Mesendoderm (in vitro differentiated cells): ENCODE data around the gene VPS33B.

Experiments
- DNase-seq: peaks from one replicate; pipeline ENCODE4 v3.0.0; 2013
- H2AK5ac ChIP-seq: 2 replicates; pipeline ENCODE4 v1.6.1; 2013; ENCODE audit warnings: low read length, inconsistent platforms
- H2BK120ac ChIP-seq: 2 replicates; pipeline ENCODE4 v1.6.1; 2013; ENCODE audit warnings: low read depth, mild to moderate bottlenecking, low read length, moderate library complexity, mixed read lengths
- H2BK15ac ChIP-seq: replicated peaks from 2 replicates; pipeline ENCODE4 v1.6.1; 2013; ENCODE audit warnings: low read depth, mild to moderate bottlenecking, moderate library complexity
- H2BK5ac ChIP-seq: 2 replicates; pipeline ENCODE4 v1.6.1; 2013; ENCODE audit warnings: low read length, inconsistent platforms
- H3K18ac ChIP-seq: 2 replicates; pipeline ENCODE4 v1.6.1; 2013; ENCODE audit warnings: mild to moderate bottlenecking, low read length, mixed read lengths
- H3K23ac ChIP-seq: one replicate; pipeline ENCODE4 v1.6.1; 2013; ENCODE audit warnings: low read length
- H3K27ac ChIP-seq: 2 replicates; pipeline ENCODE4 v1.5.1; 2013; ENCODE audit warnings: low read depth, mild to moderate bottlenecking, inconsistent platforms, low read length, moderate library complexity
- H3K27me3 ChIP-seq: 2 replicates; pipeline ENCODE4 v1.6.1; 2013; ENCODE audit warnings: low read length, control low read depth, mild to moderate bottlenecking, inconsistent platforms; ENCODE audit not compliant: insufficient read depth, poor library complexity
- H3K36me3 ChIP-seq: 2 replicates; pipeline ENCODE4 v1.6.1; 2013; ENCODE audit warnings: low read length, inconsistent platforms; ENCODE audit not compliant: control insufficient read depth, insufficient read depth
- H3K4ac ChIP-seq: one replicate; pipeline ENCODE4 v1.6.1; 2013; ENCODE audit warnings: low read depth, mild to moderate bottlenecking, low read length, moderate library complexity
- H3K4me1 ChIP-seq: 2 replicates; pipeline ENCODE4 v1.6.1; 2013; ENCODE audit warnings: low read depth, low read length, inconsistent platforms; ENCODE audit not compliant: control insufficient read depth
- H3K4me2 ChIP-seq: 2 replicates; pipeline ENCODE4 v1.6.1; 2013; ENCODE audit warnings: low read length
- H3K4me3 ChIP-seq: 2 replicates; pipeline ENCODE4 v1.5.1; 2013; ENCODE audit warnings: mild to moderate bottlenecking, low read length
- H3K56ac ChIP-seq: one replicate; pipeline ENCODE4 v1.6.1; 2013; ENCODE audit warnings: low read length
- H3K79me1 ChIP-seq: 2 replicates; pipeline ENCODE4 v1.6.1; 2013; ENCODE audit warnings: low read length, inconsistent platforms
- H3K79me2 ChIP-seq: 2 replicates; pipeline ENCODE4 v1.6.1; 2013; ENCODE audit warnings: mild to moderate bottlenecking, low read length; ENCODE audit not compliant: control insufficient read depth, insufficient read depth
- H3K9ac ChIP-seq: 2 replicates; pipeline ENCODE4 v1.6.1; 2013; ENCODE audit warnings: low read length, inconsistent platforms
- H4K5ac ChIP-seq: one replicate; pipeline ENCODE4 v1.6.1; 2013; ENCODE audit warnings: low read length
- H4K8ac ChIP-seq: one replicate; pipeline ENCODE4 v1.6.1; 2013; ENCODE audit warnings: low read depth, mild to moderate bottlenecking, control low read depth, low read length, moderate library complexity
- WGBS: extraction: QIAGEN DNeasy Blood & Tissue Kit; methylation state at CpG from one replicate; pipeline ENCODE4 v1.1.7; 2013; ENCODE audit warnings: low lambda C conversion rate, missing lambda C conversion rate; ENCODE audit not compliant: insufficient coverage; ENCODE audit errors: extremely low coverage; 5-methylcytosine and 5-hydroxymethylcytosine counted together

Gene VPS33B

DNA sequence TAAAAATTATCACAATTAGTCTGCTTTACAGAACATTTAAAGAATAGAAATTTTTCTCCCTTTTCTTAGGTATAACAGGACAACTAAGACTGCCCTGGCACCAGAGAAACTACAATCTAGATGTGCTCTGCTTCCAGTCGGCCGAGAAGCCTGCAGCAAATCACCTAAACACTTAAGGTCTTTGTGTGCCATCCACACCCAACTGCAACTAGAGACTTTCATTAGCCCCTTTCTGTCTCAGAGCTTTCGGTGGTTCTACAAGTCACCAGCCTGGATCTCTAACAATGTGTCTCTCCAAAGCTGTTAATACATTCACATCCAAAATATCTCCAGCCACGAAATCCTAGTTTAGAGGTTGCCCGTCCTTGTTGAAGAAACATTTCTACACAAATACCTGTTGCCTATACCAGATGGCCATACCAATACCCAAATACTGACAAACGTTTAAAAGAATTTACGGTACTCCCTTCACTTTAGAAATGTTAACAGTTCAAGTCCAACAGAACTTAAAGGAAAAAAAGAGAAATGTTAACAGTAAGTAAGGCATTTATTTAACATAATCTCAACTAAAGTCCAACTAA lies 34.7 kb downstream of the VPS33B start:
- Histone ChIP-seq H3K36me3 (peaks cover 4% of the 10 kb centered on the region), H3K4ac (no peak overlapping the region), H3K79me1 (peaks cover 20% of the 10 kb centered on the region), H3K9ac (no peak overlapping the region), H3K23ac (no peak overlapping the region), H2BK120ac (no peak overlapping the region), H2AK5ac (no peak overlapping the region), H3K4me1 (peaks cover 3% of the 10 kb centered on the region), H3K18ac (no peak overlapping the region), H3K4me2 (no peak overlapping the region), H4K8ac (no peak overlapping the region), H3K79me2 (peaks cover 66% of the 10 kb centered on the region), H3K56ac (no peak overlapping the region), H2BK15ac (no peak overlapping the region), H3K27ac (no peak overlapping the region), H4K5ac (no peak overlapping the region), H3K4me3 (no peak overlapping the region), H3K27me3 (no peaks in the 10 kb centered on the region), H2BK5ac (no peak overlapping the region)
- DNase-seq: no peak
- WGBS: no CpG with 5 or more reads among the region's 7 CpGs

DNA sequence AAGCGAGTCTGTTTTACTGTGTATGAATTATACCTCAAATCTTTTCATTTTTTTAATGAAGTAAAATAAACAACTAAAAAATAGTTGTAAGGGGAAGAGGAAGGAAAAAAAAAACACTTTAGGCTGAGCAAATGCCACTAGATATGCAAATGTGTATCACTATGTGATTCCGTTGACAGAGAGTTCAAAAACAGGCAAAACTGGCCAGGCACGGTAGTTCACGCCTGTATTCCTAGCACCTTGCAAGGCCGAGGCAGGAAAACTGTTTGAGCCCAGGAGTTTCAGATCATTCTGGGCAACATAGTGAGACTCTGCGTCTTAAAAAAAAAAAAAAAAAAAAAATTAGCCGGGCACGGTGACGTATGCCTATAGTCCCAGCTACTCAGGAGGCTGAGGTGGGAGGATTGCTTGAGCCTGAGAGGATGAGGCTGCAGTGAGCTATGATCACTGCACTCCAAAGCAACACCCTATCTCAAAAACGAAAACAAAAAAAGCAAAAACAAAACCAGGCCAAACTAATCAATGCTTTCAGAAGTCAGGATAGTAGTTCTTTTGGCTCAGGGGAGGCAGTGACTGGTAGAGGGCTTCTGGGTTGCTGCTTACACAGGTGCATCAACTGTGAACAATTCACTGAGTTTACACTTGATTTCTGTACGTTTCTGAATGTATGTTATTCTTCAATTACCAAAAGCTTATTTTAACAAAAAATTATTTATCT lies 35.4 kb downstream of the VPS33B start:
- Histone ChIP-seq H2BK5ac (no peak overlapping the region), H3K79me1 (peaks cover 20% of the 10 kb centered on the region), H3K27ac (no peak overlapping the region), H2AK5ac (no peak overlapping the region), H3K4me3 (no peak overlapping the region), H3K27me3 (no peaks in the 10 kb centered on the region), H3K4ac (no peak overlapping the region), H3K23ac (no peak overlapping the region), H3K18ac (no peak overlapping the region), H4K5ac (no peak overlapping the region), H3K36me3 (peaks cover 5% of the 10 kb centered on the region), H3K9ac (no peak overlapping the region), H3K4me1 (peaks cover 3% of the 10 kb centered on the region), H3K79me2 (peaks cover 60% of the 10 kb centered on the region), H3K56ac (no peak overlapping the region), H2BK120ac (no peak overlapping the region), H2BK15ac (no peak overlapping the region), H4K8ac (no peak overlapping the region), H3K4me2 (no peak overlapping the region)
- 100% methylated on average over 1 of the region's 11 CpGs for WGBS
- no peak for DNase-seq

DNA sequence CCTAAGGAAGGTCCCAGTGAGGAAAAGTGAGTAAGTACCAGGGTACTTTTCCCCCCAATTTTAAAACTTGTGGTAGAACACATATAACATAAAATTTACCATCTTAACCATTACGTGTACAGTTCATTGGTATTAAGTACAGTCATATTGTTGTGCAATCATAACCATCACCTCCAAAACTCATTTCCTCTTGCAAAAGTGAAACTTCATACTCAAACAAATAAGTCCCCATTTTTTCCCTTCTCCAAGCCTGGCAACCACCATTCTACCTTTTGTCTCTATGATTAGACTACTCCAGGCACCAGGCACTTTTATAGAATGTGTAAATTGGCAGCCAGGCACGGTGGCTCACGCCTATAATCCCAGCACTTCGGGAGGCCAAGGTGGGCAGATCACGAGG lies 40.3 kb downstream of the VPS33B start:
- H3K56ac ChIP-seq: no peak overlapping the region
- H3K18ac ChIP-seq: no peak overlapping the region
- WGBS: no CpG with 5 or more reads among the region's 5 CpGs
- H4K5ac ChIP-seq: no peak overlapping the region
- no peak overlapping the region for H3K27ac ChIP-seq
- H3K4me3 ChIP-seq: no peak overlapping the region
- H3K79me2 ChIP-seq: peaks cover 24% of the 10 kb centered on the region
- no peak overlapping the region for H3K4me2 ChIP-seq
- H3K4me1 ChIP-seq: no peaks in the 10 kb centered on the region
- H2BK120ac ChIP-seq: no peak overlapping the region
- peaks cover 11% of the 10 kb centered on the region for H3K79me1 ChIP-seq
- no peak overlapping the region for H3K4ac ChIP-seq
- no peak overlapping the region for H4K8ac ChIP-seq
- DNase-seq: no peak
- no peaks in the 10 kb centered on the region for H3K27me3 ChIP-seq
- no peak overlapping the region for H3K9ac ChIP-seq
- peaks cover 26% of the 10 kb centered on the region for H3K36me3 ChIP-seq
- H2BK15ac ChIP-seq: no peak overlapping the region
- H3K23ac ChIP-seq: no peak overlapping the region
- H2BK5ac ChIP-seq: no peak overlapping the region
- no peak overlapping the region for H2AK5ac ChIP-seq

DNA sequence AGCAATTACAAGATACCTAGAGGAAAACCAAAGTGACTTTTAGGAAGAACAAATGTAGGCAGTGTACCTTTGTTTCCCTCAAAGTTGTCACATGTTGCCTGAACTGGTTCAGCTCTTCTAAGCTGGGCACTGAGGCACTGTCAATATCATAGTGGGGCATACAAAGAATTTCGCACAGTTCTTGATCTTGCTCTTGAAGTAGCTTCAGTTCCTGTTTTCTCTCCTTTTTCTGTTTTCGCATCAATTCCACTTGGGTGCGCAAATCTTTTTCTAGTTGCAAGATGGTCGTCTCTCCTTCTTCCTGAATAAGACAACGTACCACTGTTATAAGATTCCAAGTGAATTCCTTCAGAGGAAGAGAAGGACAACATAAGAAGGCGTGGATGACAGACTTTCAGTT lies 40.7 kb downstream of the VPS33B start:
- Histone ChIP-seq H2BK5ac (no peak overlapping the region), H2BK120ac (no peak overlapping the region), H4K5ac (no peak overlapping the region), H3K4me1 (no peaks in the 10 kb centered on the region), H3K79me1 (peaks cover 10% of the 10 kb centered on the region), H3K27ac (no peak overlapping the region), H3K23ac (no peak overlapping the region), H3K56ac (no peak overlapping the region), H2BK15ac (no peak overlapping the region), H3K4me2 (no peak overlapping the region), H3K4me3 (no peak overlapping the region), H3K9ac (no peak overlapping the region), H3K27me3 (no peaks in the 10 kb centered on the region), H4K8ac (no peak overlapping the region), H2AK5ac (no peak overlapping the region), H3K36me3 (peaks cover 26% of the 10 kb centered on the region), H3K4ac (no peak overlapping the region), H3K18ac (no peak overlapping the region), H3K79me2 (peaks cover 20% of the 10 kb centered on the region)
- WGBS: no CpG with 5 or more reads among the region's 6 CpGs
- DNase-seq: no peak

DNA sequence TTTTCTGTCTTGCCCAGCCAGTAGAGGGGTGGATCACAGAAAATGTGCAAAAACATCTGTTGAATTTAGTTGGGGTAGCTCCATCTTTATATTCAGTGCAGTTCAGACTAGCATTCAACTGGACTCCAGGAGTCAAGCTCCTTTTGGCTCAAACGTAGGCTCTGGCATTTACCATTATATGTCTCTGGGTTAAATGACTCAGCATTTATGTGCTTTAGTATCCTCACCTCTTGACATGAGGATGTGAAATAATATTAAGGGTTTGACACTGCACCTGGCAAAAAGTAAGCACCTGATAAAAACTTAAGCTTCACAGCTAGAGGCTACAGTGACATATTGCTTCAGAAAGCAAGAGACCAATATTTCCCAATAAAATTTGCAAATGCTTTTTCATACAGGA lies 42.8 kb downstream of the VPS33B start:
- H3K4me1 ChIP-seq: no peaks in the 10 kb centered on the region
- DNase-seq: no peak
- no peak overlapping the region for H3K27ac ChIP-seq
- H2BK120ac ChIP-seq: no peak overlapping the region
- no peaks in the 10 kb centered on the region for H3K27me3 ChIP-seq
- H3K4me3 ChIP-seq: no peak overlapping the region
- no peak overlapping the region for H2BK15ac ChIP-seq
- H3K18ac ChIP-seq: no peak overlapping the region
- H3K23ac ChIP-seq: no peak overlapping the region
- H3K4me2 ChIP-seq: no peak overlapping the region
- no peak overlapping the region for H3K56ac ChIP-seq
- no peak overlapping the region for H4K5ac ChIP-seq
- H2BK5ac ChIP-seq: no peak overlapping the region
- H3K36me3 ChIP-seq: peaks cover 29% of the 10 kb centered on the region
- H3K79me1 ChIP-seq: peaks cover 7% of the 10 kb centered on the region
- no peak overlapping the region for H3K9ac ChIP-seq
- no CpG with 5 or more reads among the region's 1 CpG for WGBS
- H2AK5ac ChIP-seq: no peak overlapping the region
- H3K79me2 ChIP-seq: peaks cover 5% of the 10 kb centered on the region
- H3K4ac ChIP-seq: no peak overlapping the region
- H4K8ac ChIP-seq: no peak overlapping the region

DNA sequence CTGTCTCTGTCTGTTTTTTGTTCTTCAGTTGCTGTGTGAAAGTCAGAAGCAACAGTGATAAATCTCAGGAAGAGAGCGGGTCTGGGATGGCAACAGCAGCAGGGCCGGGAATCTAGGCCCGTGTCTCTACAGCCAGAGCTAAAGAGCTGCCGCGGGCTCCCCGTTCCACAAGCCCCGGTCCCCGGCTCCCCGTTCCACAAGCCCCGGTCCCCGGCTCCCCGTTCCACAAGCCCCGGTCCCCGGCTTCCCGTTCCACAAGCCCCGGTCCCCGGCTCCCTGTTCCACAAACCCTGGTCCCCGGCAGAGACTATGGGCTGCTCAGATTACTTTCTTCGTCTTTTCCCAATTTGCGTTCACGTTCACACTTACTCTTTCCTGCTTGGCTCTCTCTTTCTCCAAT lies 48.2 kb downstream of the VPS33B start:
- Histone ChIP-seq H2BK5ac (no peak overlapping the region), H2AK5ac (no peak overlapping the region), H4K5ac (no peak overlapping the region), H3K27me3 (no peaks in the 10 kb centered on the region), H3K9ac (no peak overlapping the region), H3K79me1 (no peaks in the 10 kb centered on the region), H3K18ac (no peak overlapping the region), H3K4me3 (no peak overlapping the region), H2BK120ac (no peak overlapping the region), H4K8ac (no peak overlapping the region), H3K36me3 (peaks cover 26% of the 10 kb centered on the region), H3K79me2 (no peaks in the 10 kb centered on the region), H3K23ac (no peak overlapping the region), H3K4ac (no peak overlapping the region), H3K4me1 (no peaks in the 10 kb centered on the region), H3K4me2 (no peak overlapping the region), H2BK15ac (no peak overlapping the region), H3K56ac (no peak overlapping the region), H3K27ac (no peak overlapping the region)
- no CpG with 5 or more reads among the region's 21 CpGs for WGBS
- DNase-seq: no peak
